ENCODE results near the gene PLAAT3. TPM values are rescaled to one million over a fixed set of nuclear protein-coding genes. Genes with fewer than 3 reads are reported as not detected.

Gene PLAAT3
- total and polyA plus RNA-seq, 4 donors: 13.4 to 90.1 (median 54.3) TPM

DNA sequence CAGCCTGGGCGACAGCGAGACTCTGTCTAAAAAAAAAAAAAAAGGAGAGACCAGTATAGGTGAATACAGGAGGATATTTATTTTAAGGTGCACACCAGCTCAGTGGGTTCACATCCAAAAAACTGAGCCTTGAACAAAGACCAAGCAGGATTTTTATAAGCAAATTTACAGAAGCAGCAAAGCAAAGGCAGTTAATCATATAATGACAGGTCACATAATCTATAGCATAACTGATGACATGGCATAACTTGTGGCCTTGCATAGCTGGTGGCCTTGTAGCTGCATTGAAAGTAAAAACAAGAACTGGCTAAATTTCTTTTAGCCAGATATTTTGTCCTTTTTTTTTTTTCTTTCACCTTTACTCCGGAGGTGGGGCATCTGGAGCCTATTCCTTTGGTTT, 2.7 kb upstream of the PLAAT3 start:
- no peaks in the 10 kb centered on the region for H3K27me3 ChIP-seq (ENCODE audit: control insufficient read depth in 4 of 4, insufficient read depth in 4 of 4, low read length in 3 of 4)
- 93% methylated on average over 3 of the region's 3 CpGs for WGBS
- peaks cover 0 to 5% (median 4%) of the 10 kb centered on the region in 4 donors for H3K4me1 ChIP-seq (ENCODE audit: control insufficient read depth in 4 of 4, insufficient read depth in 4 of 4, low read length in 3 of 4)

DNA sequence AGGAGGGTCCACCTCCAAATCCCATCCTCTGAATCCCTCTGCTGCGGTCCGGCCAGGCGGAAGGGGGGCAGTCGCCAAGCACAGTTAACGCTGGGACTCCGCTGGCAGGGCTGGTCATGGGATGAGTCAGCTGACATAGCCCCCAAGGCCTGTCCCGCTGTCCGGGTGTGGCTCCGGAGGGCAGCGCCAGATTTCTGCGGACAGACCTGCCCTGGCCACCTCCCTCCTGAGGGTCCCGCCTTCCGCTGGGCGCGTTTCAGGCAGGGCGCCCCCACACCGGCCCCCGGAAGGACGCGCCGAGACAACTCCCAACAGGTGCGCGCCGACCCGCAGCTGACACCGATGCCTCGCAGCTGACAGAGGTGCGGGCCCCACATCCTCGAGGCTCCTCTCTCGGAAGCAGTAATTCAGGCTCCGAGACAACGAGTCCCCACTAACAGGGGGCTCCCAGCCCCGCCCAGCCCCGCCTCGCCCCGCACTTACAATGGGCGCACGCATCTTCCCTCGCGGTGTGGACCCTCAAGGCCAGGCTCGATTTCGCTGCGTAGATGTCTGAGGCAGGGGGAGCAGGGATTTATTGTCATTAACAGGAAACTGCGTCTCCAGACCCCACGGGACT, 607 bp downstream of the PLAAT3 start:
- peak overlapping the region; percentile 77 to 89 for H3K9ac ChIP-seq (ENCODE audit: low read depth in 1 of 2, low read length in 2 of 2)
- peaks cover 2 to 34% (median 28%) of the 10 kb centered on the region in 4 donors for H3K4me1 ChIP-seq (ENCODE audit: control insufficient read depth in 4 of 4, insufficient read depth in 4 of 4, low read length in 3 of 4)
- peak; percentile 36 for DNase-seq (ENCODE audit: low spot score)
- WGBS: 1% methylated on average over 45 of the region's 45 CpGs
- no peaks in the 10 kb centered on the region for H3K36me3 ChIP-seq (ENCODE audit: control insufficient read depth in 4 of 4, insufficient read depth in 3 of 4, low read depth in 1 of 4, low read length in 3 of 4)
- H3K27ac ChIP-seq (ENCODE audit: low read depth in 1 of 2, low read length in 2 of 2): peak overlapping the region; percentile 94 to 97
- H3K27me3 ChIP-seq (ENCODE audit: control insufficient read depth in 4 of 4, insufficient read depth in 4 of 4, low read length in 3 of 4): no peaks in the 10 kb centered on the region
- no peaks in the 10 kb centered on the region for H3K9me3 ChIP-seq (ENCODE audit: control insufficient read depth in 4 of 4, low read length in 3 of 4)
- H3K4me3 ChIP-seq (ENCODE audit: low read depth in 1 of 3, low read length in 3 of 3): peak overlapping the region; percentile 61 to 95 (median 78)
- TF ChIP-seq RXRA (IDR thresholded peaks at IDR 0.05): no peak
- no peak for TF ChIP-seq NR2F2 (IDR thresholded peaks at IDR 0.05)
- TF ChIP-seq CTCF (IDR thresholded peaks at IDR 0.05; ENCODE audit: low read depth, low read length, missing input control): no peak
- no peak for TF ChIP-seq YY1 (IDR thresholded peaks at IDR 0.05)
- no peak for TF ChIP-seq FOXA2 (IDR thresholded peaks at IDR 0.05)
- TF ChIP-seq EGR1 (IDR thresholded peaks at IDR 0.05; ENCODE audit: low read depth in 2 of 2): no peak
- TF ChIP-seq GABPA (IDR thresholded peaks at IDR 0.05 in 1 of 2, conservative IDR thresholded peaks at IDR 0.05 in 1 of 2): no peak
- TF ChIP-seq, protein P1, sequence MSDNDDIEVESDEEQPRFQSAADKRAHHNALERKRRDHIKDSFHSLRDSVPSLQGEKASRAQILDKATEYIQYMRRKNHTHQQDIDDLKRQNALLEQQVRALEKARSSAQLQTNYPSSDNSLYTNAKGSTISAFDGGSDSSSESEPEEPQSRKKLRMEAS (IDR thresholded peaks at IDR 0.05): no peak
- no peak for TF ChIP-seq TAF1 (conservative IDR thresholded peaks at IDR 0.05)
- TF ChIP-seq FOXA1 (IDR thresholded peaks at IDR 0.05): no peak

More for the DNA sequence above, 2.7 kb upstream of the PLAAT3 start:
- H3K9me3 ChIP-seq (ENCODE audit: control insufficient read depth in 4 of 4, low read length in 3 of 4): no peaks in the 10 kb centered on the region
- TF ChIP-seq SP1 (IDR thresholded peaks at IDR 0.05): no peak
- no peak for TF ChIP-seq EGR1 (IDR thresholded peaks at IDR 0.05; ENCODE audit: low read depth in 2 of 2)
- TF ChIP-seq TAF1 (conservative IDR thresholded peaks at IDR 0.05): no peak
- no peak for TF ChIP-seq RAD21 (IDR thresholded peaks at IDR 0.05)
- TF ChIP-seq ATF3 (IDR thresholded peaks at IDR 0.05): no peak
- no peak for TF ChIP-seq HNF4A (conservative IDR thresholded peaks at IDR 0.05)
- TF ChIP-seq, protein P2, sequence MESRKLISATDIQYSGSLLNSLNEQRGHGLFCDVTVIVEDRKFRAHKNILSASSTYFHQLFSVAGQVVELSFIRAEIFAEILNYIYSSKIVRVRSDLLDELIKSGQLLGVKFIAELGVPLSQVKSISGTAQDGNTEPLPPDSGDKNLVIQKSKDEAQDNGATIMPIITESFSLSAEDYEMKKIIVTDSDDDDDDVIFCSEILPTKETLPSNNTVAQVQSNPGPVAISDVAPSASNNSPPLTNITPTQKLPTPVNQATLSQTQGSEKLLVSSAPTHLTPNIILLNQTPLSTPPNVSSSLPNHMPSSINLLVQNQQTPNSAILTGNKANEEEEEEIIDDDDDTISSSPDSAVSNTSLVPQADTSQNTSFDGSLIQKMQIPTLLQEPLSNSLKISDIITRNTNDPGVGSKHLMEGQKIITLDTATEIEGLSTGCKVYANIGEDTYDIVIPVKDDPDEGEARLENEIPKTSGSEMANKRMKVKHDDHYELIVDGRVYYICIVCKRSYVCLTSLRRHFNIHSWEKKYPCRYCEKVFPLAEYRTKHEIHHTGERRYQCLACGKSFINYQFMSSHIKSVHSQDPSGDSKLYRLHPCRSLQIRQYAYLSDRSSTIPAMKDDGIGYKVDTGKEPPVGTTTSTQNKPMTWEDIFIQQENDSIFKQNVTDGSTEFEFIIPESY (IDR thresholded peaks at IDR 0.05): no peak
- no peak for TF ChIP-seq FOXA2 (IDR thresholded peaks at IDR 0.05)
- no peak for TF ChIP-seq JUND (IDR thresholded peaks at IDR 0.05)
- TF ChIP-seq, protein P1 (IDR thresholded peaks at IDR 0.05): no peak
- no peak for TF ChIP-seq GABPA (IDR thresholded peaks at IDR 0.05 in 1 of 2, conservative IDR thresholded peaks at IDR 0.05 in 1 of 2)
- TF ChIP-seq HNF4G (IDR thresholded peaks at IDR 0.05): no peak
- no peak for TF ChIP-seq REST (IDR thresholded peaks at IDR 0.05)
- no peak for TF ChIP-seq YY1 (IDR thresholded peaks at IDR 0.05)
- no peak for TF ChIP-seq NR2F2 (IDR thresholded peaks at IDR 0.05)
- no peak for TF ChIP-seq FOXA1 (IDR thresholded peaks at IDR 0.05)
- TF ChIP-seq RXRA (IDR thresholded peaks at IDR 0.05): no peak
- no peak for DNase-seq (ENCODE audit: low spot score)
- H3K4me3 ChIP-seq (ENCODE audit: low read depth in 1 of 3, low read length in 3 of 3): no peak overlapping the region
- no peak overlapping the region for H3K9ac ChIP-seq (ENCODE audit: low read depth in 1 of 2, low read length in 2 of 2)
- H3K36me3 ChIP-seq (ENCODE audit: control insufficient read depth in 4 of 4, insufficient read depth in 3 of 4, low read depth in 1 of 4, low read length in 3 of 4): no peaks in the 10 kb centered on the region
- H3K27ac ChIP-seq (ENCODE audit: low read depth in 1 of 2, low read length in 2 of 2): no peak overlapping the region

All from liver (tissue), 9 donors.